Measurements from ENCODE around the gene OPALIN. TPM values are rescaled to one million over a fixed set of nuclear protein-coding genes. Genes with fewer than 3 reads are reported as not detected.

The OPALIN gene
- total RNA-seq, 3 donors from 2014 or later, result not detected

- Histone ChIP-seq H3K4me3 (no peak overlapping the region), H3K9me3 (no peaks in the 10 kb centered on the region), H3K27ac (no peak overlapping the region), H3K4me1 (no peaks in the 10 kb centered on the region), H3K36me3 (no peaks in the 10 kb centered on the region), H3K27me3 (peaks cover 0 to 50% of the 10 kb centered on the region in 2 donors)
- intact Hi-C loops (cut with DNase I; ENCODE audit: low total_unique reads), result loop anchor here (5.0 kb wide), 1 partner anchor 116 kb away; the partner anchor contains the start of gene TLL2
- TF ChIP-seq, protein P1, sequence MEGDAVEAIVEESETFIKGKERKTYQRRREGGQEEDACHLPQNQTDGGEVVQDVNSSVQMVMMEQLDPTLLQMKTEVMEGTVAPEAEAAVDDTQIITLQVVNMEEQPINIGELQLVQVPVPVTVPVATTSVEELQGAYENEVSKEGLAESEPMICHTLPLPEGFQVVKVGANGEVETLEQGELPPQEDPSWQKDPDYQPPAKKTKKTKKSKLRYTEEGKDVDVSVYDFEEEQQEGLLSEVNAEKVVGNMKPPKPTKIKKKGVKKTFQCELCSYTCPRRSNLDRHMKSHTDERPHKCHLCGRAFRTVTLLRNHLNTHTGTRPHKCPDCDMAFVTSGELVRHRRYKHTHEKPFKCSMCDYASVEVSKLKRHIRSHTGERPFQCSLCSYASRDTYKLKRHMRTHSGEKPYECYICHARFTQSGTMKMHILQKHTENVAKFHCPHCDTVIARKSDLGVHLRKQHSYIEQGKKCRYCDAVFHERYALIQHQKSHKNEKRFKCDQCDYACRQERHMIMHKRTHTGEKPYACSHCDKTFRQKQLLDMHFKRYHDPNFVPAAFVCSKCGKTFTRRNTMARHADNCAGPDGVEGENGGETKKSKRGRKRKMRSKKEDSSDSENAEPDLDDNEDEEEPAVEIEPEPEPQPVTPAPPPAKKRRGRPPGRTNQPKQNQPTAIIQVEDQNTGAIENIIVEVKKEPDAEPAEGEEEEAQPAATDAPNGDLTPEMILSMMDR (IDR thresholded peaks at IDR 0.05), result peak; percentile 71 to 83 (median 73)
- no peak for TF ChIP-seq POLR2AphosphoS5 (IDR thresholded peaks at IDR 0.05)
- DNase-seq (ENCODE audit: low spot score in 2 of 2), result peak; percentile 56 to 63
These were observed 37.4 kb upstream of the OPALIN start for GRCh38 chr10:96395931-96396877.

DNA sequence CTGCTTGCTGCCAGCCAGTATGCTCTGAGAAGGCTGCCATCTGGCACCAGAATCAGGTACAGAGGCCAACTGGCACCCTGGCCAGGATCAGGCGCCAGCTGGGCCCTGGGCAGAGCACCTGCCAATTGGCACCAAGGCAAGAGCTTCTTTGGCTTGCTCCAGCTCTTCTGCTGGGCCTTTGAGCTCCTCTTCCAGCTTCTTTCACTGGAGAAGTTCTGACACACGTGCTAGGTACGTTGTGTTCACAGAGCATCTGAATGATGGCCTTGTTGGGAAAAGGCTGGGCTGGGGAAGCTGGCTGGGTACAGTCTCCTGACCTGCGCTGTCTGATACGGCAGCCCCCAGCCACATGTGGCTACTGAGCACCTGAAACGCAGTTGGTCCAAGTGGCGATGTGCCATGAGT, 31.7 kb upstream of the OPALIN start:
- Histone ChIP-seq H3K27ac (no peak overlapping the region), H3K27me3 (peaks cover 0 to 35% of the 10 kb centered on the region in 2 donors), H3K4me3 (no peak overlapping the region), H3K36me3 (no peaks in the 10 kb centered on the region), H3K9me3 (no peaks in the 10 kb centered on the region), H3K4me1 (peaks cover 0 to 7% of the 10 kb centered on the region in 2 donors)
- intact Hi-C loops (cut with DNase I; ENCODE audit: low total_unique reads), result no loop called here
- peak; percentile 81 to 91 for DNase-seq (ENCODE audit: low spot score in 2 of 2)
- TF ChIP-seq, protein P1 (IDR thresholded peaks at IDR 0.05), result no peak
- TF ChIP-seq POLR2A (IDR thresholded peaks at IDR 0.05) (no peak), POLR2AphosphoS5 (IDR thresholded peaks at IDR 0.05) (peak in 2 of 3 donors; percentile 64 to 82)

DNA sequence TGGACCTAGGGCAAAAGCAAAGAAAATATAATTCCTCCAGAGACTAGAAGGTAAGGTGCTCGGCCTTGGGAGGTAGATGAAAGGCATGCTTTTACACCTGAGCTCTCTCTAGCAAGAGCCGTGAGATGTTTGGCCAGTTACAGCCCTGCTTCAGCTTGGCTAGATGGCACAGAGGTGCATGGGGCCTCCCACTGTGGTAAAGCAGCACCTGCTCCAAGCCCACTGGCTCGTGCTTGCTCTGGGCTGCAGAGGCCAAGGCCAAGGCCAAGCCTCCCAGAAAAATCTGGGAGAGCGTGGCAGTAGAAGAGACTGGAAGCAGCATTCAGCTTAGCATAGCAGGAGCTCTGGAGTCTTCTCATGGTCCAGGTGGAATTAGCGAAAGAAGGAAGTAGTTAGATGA, 31.0 kb upstream of the OPALIN start:
- Histone ChIP-seq H3K4me3 (no peak overlapping the region), H3K9me3 (no peaks in the 10 kb centered on the region), H3K4me1 (peaks cover 0 to 7% of the 10 kb centered on the region in 2 donors), H3K36me3 (no peaks in the 10 kb centered on the region), H3K27ac (no peak overlapping the region), H3K27me3 (peaks cover 0 to 35% of the 10 kb centered on the region in 2 donors)
- intact Hi-C loops (cut with DNase I; ENCODE audit: low total_unique reads), result no loop called here
- TF ChIP-seq POLR2A (IDR thresholded peaks at IDR 0.05), result no peak
- TF ChIP-seq POLR2AphosphoS5 (IDR thresholded peaks at IDR 0.05), result no peak
- TF ChIP-seq, protein P1 (IDR thresholded peaks at IDR 0.05), result no peak
- DNase-seq (ENCODE audit: low spot score in 2 of 2), result no peak

GRCh38 chr10:96387601-96388000, 28.8 kb upstream of the OPALIN start:
- no peak overlapping the region for H3K4me3 ChIP-seq
- peaks cover 0 to 28% of the 10 kb centered on the region in 2 donors for H3K27me3 ChIP-seq
- H3K36me3 ChIP-seq, result no peaks in the 10 kb centered on the region
- no peak overlapping the region for H3K27ac ChIP-seq
- intact Hi-C loops (cut with DNase I; ENCODE audit: low total_unique reads), result no loop called here
- peaks cover 0 to 7% of the 10 kb centered on the region in 2 donors for H3K4me1 ChIP-seq
- no peaks in the 10 kb centered on the region for H3K9me3 ChIP-seq
- TF ChIP-seq, protein P1 (IDR thresholded peaks at IDR 0.05), result no peak
- no peak for TF ChIP-seq POLR2AphosphoS5 (IDR thresholded peaks at IDR 0.05)
- TF ChIP-seq POLR2A (IDR thresholded peaks at IDR 0.05), result no peak
- DNase-seq (ENCODE audit: low spot score in 2 of 2), result no peak

DNA sequence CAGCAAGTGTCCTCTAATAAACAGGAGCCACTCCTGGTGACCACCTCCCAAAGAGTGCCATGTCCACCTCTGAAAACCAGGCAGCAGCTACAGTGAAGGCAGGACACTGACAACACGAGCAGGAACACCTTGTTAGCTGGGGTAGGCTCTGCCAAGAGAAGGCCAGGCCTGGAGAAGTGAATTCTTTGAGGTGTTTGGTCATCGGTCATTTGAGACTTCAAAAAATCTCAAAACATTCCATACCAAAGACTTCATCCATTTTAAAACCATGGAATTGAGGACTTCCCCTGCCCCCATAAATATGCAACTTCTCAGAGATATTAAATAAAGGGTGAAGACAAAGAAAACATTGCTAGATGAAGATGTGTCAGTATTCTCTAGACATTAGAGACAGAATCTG, 28.4 kb upstream of the OPALIN start:
- Histone ChIP-seq H3K9me3 (no peaks in the 10 kb centered on the region), H3K36me3 (no peaks in the 10 kb centered on the region), H3K27ac (no peak overlapping the region), H3K4me1 (peaks cover 0 to 7% of the 10 kb centered on the region in 2 donors), H3K27me3 (peaks cover 0 to 29% of the 10 kb centered on the region in 2 donors), H3K4me3 (no peak overlapping the region)
- TF ChIP-seq POLR2AphosphoS5 (IDR thresholded peaks at IDR 0.05) (no peak), POLR2A (IDR thresholded peaks at IDR 0.05) (no peak)
- TF ChIP-seq, protein P1 (IDR thresholded peaks at IDR 0.05), result no peak
- intact Hi-C loops (cut with DNase I; ENCODE audit: low total_unique reads), result no loop called here
- no peak for DNase-seq (ENCODE audit: low spot score in 2 of 2)

Data from breast epithelium (tissue), 4 donors.